CD4-positive, alpha-beta T cell treated with Interleukin-15 for 4 hours (primary cell): ENCODE data around the gene C6orf120.

Experiments used
- DNase-seq: peaks from one replicate; pipeline ENCODE4 v3.0.0-alpha.2; 2020; ENCODE audit warnings: low spot score

Gene C6orf120

GRCh38 chr6:169725125-169726048 lies 23.5 kb downstream of the C6orf120 start:
- no peak for DNase-seq

DNA sequence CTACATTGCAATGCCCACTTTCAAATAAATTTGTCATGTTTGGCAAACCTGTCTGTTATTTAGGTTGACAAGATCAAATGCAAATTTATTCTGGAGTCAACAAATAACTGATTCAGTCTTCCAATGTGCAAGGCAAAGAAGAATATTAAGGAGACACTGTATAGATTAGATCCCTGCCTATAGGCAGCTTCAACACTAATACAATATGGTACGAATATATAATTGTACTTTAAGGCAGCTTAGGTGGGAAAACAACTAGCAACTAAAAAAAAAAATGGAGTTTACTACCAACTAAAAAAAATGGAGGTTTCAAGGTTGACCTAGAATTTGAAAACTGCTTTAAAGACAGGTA lies 24.1 kb downstream of the C6orf120 start:
- no peak for DNase-seq

- DNase-seq: no peak
Observed at GRCh38 chr6:169726963-169727362, 25.0 kb downstream of the C6orf120 start.

DNA sequence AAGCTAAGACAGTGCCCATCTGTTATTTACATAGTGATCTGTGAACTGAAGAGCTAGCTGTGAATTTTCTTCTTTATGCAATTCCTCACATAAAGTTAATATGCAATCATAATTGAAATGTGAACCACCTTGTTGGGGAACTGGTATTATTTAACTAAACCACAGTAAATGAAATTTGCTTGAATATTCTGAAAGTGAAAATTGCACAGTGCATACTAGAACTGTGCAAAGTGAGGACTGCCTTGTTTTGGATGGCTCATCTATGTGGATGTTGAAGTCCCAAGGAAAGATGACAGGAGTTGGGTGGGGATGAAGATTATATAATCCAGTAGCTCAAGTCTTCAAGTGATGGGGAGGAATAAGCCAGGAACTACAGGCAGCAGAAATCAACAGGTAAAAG lies 28.0 kb downstream of the C6orf120 start:
- DNase-seq: no peak

DNA sequence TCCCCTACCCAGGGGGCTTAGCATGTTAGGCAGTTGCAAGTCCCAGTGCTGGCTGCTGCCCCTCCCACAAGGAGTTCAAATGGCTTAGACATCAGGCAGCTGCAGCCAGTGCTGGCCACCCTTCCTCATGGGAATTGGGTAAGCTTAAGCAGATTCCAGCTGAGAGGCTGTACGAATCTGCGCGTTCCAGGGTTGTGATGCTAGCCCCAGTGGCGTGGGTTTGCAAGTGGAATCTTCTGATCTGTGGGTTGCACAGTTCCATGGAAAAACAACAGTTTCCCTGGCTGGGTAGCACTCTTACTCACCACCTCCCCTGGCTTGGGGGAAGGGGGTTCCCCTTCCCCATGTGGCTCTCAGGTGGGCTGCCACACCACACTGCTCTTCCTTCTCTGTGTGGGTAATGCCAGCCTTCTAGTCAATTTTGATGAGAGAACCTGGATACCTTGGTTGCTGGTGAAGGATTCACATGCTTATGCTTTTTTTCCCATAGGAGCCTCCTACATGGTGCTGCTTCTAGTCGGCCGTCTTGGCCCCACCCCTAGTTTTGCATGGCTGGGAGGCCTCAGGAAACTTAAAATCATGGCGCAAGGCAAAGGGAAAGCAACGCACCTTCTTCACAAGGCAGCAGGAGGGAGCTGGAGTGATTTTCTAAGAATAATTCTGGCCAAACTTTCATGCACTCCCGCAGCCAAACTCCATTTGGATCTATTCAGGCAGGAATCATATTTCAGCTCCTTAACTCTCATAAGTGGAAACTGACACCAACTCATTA lies 36.5 kb downstream of the C6orf120 start:
- no peak for DNase-seq

- DNase-seq: no peak
Observed at GRCh38 chr6:169738976-169739529, 37.1 kb downstream of the C6orf120 start.

DNA sequence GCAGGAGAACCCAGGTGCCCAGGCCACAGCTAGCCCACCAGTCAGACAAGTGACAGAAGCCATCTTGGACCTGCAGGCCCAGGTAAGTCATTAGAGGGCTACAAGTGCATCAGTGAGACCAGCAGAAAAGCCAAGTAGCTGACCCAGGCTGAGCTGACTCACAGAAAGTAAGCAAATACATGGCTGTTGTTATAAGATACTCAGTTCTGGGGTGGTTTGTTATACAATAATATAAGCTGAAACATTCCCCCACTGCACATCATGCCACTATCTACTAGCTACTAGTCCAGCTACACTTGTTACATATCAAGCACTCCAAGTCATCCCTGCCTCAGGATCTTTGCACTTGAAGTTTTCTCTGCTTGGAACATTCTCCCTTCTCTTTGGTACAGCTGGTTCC lies 39.4 kb downstream of the C6orf120 start:
- no peak for DNase-seq

- DNase-seq: no peak
Observed at GRCh38 chr6:169745405-169745804, 43.5 kb downstream of the C6orf120 start.

DNA sequence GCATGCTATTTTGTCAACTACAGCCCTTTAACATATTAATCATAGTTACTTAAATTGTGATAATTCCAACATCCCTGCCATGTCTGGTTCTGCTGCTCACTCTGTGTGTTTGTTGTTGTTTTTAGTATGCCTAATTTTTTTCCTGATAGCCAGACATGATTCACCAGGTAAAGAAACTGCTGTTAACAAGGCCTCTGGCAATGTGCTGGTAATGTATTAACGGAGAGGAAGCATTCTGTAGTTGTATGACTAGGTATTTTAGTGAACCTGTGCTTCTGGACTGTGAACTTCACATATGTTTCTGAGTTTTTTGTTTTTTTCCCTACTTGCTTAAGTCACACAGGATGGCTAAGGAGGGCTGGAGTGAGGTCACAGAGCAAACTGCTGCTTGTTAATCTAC lies 44.6 kb downstream of the C6orf120 start:
- DNase-seq: no peak

GRCh38 chr6:169751242-169752073 lies 49.5 kb downstream of the C6orf120 start, which contains the start of the genes DYNLT2 and ERMARD:
Gene DYNLT2, minus strand, starts transcription at chr6:169751572. Its CDS starts 114 bp downstream, at chr6:169751458.
Gene ERMARD, plus strand, starts transcription at chr6:169751622. Its CDS starts 36 bp downstream, at chr6:169751658.
- DNase-seq: peak; percentile 92

- DNase-seq: no peak
Observed at GRCh38 chr6:169752074-169752623, 50.2 kb downstream of the C6orf120 start.
